CD4-positive, alpha-beta T cell treated with Interferon gamma for 1 hour (primary cell): Measurements from ENCODE around the gene CHAD.

ENCODE experiments used
- DNase-seq: peaks from one replicate; pipeline ENCODE4 v3.0.0-alpha.2; 2020

The CHAD gene

GRCh38 chr17:50468304-50469207 is at the start of gene CHAD:
CHAD (minus strand) TSS chr17:50468880; CDS start chr17:50468813, 67 bp downstream.
- DNase-seq, result no peak

DNA sequence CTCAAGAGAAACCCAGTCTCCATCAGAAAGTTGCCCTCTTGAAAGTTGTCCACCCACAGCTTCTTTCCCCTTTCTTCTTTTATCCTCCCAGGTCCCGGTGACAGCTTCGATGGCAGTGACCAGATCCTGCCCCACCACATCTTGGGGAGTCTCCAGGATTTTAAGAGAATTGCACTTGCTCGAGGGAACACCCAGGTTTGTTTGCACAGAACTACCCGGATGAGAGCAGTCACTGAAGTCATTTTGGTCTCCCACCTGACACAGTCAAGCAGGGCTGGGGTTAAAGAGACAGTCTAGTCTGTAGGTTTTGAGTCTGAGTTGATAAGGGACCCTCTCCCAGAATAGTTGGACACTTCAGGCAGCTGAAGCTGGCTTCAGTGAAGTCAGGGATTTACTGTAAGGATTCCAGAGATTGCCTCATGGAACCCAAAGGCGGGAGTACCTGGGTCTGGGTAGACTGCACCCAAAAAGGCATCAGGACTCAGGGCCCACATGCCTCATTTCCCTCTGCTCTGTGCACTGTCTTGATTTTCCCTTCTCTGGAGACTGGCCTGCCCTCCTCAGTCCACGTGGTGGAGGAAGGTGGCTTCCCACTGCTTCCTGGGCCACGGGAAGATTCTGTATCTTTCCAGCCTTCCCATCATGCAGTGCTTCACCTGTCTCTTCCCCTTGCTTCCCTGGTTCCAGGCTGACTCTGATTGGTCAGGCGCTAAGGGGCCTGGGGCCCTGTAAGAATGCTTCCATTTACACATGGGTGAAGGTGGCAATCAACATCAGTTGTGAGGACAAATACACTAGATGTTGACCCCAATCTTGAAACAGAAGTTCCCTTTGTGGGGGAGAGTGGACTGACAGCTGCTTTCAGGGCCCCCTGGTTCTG is 49.1 kb upstream of the CHAD start:
- no peak for DNase-seq

DNA sequence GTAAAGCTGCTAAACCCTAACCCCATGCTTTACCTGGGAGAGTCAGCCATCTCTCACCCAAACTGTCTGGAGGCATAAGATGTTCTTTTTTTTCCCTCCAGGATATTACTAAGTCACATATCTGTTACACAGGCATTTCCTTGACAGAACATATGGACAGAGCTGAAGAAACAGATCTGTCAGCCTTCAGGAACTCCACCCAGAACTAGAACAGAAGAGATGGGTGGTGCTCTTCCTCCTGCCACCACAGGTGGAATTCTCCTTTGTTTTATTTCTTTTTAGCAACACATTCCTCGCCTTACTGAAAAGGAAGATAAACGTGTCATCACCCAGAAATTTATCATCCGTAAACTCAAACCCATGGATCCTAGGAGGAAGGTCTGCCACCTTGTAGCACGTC is 48.3 kb upstream of the CHAD start:
- DNase-seq, result no peak

DNA sequence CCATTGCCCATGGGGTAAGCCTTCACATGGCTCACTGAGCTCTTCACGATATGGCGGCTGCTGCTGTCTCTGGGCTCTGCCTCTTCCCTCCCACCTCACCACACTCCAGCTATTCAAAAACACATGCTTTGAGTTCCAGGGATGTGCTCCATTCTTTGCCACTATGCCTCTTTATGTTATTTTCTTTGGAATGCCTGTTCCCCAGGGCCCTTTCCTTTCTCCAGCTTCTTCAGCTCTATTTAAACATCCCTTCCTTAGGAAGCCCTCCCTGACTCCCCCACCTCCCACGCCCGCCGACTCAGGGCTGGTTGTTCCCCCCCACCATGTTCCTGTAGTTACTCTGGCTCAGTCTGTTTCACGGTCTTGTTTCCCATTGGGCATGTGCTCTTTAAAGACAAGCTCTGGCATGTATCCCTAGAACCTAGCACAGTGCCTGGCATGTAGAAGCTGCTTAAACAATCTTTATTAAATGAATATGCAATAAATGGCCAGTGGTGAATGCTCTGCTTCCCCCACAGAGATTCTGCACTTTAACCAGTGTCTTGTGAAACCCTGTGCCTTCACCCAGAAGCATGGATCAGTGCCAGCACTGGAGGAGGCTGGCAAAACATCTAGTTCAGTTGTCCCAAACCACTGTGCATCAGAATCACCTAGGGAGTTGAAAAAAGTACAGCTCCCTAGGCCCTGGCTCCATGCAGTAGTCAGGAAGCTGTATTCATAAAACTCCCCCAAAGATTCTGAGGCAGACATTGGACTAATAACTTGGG is 46.4 kb upstream of the CHAD start:
- DNase-seq, result no peak

GRCh38 chr17:50514388-50514787 is 45.7 kb upstream of the CHAD start:
- DNase-seq, result no peak

- DNase-seq, result no peak
Measured at GRCh38 chr17:50513495-50513894, 44.8 kb upstream of the CHAD start.

GRCh38 chr17:50511058-50511457 is 42.4 kb upstream of the CHAD start:
- peak; percentile 32 for DNase-seq

DNA sequence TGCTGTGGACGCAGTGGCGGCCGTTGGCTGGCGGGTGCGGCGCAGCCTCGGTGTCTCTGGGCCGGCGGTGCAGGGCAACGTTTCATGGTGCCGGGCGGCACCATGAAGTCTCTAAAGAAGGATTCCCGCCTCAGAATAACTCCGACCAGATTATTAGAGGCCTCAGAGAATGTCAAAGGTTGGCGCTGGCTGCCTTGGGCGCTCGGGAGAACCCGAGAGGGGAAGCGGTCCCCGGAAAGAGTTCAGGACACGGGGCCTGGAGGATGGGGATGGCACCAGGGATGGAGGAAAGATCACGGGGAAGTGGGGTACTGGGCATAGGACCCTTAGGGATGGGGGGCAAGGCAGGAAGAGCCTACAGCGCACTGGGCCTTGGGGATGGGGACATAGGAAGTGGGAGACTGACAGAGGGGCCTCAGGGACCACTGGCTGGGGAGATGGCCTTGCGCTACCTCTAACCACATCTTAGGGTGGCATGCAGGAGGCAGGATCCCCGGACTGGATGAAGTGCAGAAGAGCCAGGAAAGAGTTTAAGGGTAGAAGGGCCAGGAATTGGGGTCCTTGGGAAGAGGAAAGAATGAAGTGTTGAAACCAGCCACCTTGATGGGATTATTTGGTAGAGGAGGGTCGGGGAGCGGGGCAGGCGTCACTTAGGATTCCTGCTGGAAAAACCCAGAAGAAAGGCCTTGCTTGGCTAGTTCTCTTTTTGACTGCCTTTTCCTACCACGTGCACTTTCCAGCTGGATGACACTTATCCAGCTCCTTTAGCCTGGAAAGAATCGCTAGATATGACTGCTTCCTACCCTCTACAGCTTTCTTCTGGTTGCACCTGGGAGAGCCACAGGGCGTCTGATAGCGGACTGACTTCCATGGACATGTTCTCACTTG is 40.1 kb upstream of the CHAD start:
- DNase-seq, result no peak

DNA sequence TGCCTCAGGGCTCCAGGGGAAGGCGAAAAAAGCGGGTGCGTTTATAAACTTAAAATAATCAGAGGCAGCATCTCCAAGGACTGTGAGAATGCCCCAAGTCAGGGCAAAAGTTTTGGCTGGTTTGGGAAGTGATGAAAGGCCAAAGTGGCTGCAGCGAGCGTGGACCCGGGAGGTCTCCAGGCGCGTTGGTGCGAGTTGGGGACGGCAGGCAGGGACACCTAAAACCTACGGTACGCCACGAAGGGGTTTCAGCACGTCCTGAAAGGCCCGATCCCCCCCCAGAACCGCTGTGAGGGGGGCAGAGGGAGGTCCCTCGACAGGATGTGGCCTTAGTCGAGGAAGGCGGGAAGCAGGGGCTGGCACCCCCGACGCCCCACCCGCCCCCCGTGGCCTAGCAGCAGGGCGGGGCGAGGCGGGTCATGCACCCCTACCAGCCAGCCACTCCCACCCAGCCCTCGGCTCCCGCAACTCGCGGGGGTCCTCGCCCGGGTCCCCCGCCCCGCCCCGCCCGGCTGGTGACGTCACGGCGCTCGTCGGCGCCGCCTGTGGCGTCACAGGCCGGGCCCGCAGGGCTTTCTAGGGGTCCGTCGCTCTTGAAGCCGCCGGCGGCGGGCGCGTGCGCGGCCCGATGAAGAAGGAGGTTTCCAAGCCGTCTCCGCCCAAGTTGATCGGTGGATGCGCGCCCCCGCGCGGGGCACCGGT is 39.3 kb upstream of the CHAD start, which contains the start of gene MYCBPAP:
Gene MYCBPAP, plus strand, starts transcription at position 569 of the 702 bp plus-strand sequence. CDS start 236 bp downstream, outside the sequence.
- peak; percentile 89 for DNase-seq

DNA sequence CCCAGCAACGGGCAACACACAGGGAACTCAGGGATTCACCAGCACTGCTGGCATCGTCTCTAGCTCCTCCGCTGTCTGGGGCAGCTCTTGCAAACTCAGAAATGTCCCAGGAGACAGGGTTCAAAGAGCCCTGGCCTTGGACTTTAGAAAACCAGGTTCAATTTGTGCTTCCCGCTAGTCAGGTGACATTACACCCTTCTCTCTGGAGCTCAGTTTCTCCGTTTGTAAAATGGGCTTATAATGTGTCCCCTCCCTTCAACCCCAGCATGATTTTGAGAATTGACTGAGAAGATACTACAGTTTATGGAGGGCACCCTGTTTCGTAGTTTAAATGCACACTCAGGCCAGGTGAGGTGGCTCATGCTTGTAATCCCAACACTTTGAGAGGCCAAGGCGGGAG is 37.6 kb upstream of the CHAD start:
- DNase-seq, result no peak

DNA sequence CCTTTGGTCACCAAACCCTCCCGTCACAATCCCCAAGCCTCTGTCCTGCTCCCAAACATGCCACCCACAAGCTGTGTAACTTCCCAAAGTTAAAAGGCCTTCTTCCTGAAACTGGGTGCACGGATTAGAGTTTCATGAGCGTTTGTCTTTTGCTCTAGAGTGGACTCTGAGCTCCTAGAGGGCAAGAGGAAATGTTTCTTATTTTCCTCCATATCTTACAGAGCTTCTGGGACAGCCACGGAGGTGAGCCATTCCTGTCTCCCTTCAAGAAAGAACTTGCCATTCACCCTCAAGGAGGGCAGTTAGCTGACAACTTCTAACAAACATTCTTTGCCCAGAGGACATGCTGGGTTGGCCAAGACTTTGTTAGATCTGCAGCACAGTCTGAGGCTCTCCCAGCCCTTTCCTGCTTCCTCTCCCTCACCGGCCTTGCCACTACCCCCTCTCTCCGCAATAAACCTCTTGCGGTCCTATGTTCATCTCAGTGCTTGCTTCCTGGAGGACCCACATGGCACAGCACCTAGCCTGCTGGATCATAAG is 37.0 kb upstream of the CHAD start:
- DNase-seq, result no peak

- DNase-seq, result no peak
Measured at GRCh38 chr17:50502301-50502990, 33.8 kb upstream of the CHAD start.

GRCh38 chr17:50501054-50501453 is 32.4 kb upstream of the CHAD start:
- no peak for DNase-seq

- DNase-seq, result no peak
Measured at GRCh38 chr17:50499721-50500120, 31.0 kb upstream of the CHAD start.

DNA sequence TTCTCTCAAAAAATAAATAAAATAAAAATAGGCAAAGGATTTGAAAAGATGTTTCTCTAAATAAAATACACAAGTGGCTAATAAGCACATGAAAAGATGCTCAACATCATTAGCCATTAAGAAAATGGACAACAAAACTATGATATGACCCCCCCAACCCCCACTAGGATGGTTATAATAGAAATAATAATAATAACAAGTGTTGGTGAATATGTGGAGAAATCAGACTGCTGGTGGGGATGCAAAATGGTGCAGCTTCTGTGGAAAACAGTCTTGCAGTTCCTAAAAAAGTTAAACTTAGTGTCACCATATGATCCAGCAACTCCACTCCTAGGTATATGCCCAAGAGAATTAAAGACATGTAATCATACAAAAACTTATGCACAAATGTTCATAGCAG is 30.6 kb upstream of the CHAD start:
- DNase-seq, result no peak

DNA sequence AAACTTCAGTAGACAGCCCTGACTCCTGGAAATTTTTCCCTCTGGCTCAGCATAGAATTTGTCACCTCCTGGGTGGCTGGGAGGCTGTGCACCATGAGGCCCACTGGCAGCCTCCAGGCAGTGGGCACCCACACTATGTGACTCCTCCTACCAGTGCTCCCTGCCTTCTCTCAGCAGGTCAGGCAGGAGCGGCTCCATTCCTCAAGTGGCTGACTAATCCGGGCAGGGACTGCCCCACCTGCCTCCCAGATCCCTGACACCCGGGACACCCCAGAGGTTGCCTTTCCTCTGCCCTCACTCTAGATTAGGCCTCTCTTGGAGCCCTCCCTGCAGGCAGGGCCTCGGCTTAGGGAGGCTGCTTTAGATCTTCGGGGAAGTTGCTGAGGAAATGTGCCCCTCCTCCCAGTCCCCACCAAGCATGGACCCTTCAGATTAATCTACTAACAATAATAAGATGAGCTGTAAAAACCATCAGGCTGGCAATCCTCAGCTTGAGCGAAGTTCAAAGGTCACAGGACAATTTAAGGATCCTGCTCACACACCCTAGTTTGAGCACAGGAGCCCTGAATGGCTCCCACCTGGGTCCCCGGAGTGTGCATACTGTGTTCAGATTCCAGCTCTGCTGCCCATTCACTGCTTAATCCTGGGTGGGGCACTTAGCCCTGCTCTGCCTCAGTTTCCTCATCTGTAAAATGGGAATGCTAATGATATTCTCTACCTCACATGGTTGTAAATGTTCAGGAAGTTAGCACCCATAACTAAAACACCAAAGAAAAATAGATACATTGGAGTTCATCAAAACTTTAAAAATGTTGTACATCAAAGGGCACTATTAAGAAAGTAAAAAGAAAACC is 29.6 kb upstream of the CHAD start:
- DNase-seq, result no peak

DNA sequence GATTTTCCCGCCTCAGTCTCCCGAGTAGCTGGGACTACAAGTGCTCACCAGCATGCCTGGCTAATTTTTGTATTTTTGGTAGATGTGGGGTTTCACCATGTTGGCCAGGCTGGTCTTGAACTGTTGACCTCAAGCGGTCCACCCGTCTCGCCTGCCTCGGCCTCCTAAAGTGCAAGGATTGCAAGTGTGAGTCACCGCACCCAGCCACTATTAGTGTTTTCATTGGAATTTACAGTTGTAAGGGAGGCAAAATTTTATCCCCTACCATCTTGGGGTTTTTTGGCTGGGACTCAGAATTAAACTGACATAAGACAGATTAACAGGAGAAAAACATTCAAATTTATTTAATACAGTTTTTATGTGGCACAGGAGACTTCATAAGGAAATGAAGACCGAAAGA is 27.2 kb upstream of the CHAD start:
- no peak for DNase-seq

GRCh38 chr17:50495217-50495823 is 26.6 kb upstream of the CHAD start:
- DNase-seq, result no peak

DNA sequence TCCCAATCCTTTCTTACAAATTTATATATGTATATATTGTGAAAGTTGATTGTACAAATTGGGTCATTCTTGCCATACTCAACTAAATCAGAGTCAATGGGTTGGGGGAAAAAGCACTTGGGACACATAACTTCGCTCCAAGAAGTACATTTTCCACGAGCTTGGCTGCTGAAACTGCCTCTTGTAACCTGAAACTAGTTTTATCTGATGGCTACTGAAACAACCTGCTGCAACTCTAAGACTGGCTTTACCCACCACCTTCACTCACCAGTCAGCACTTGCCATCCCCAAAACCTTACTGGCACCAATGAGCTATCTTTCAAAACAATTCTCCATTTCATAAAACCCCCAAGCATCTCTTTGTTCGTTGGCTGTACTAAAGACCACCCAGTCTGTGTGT is 25.1 kb upstream of the CHAD start:
- DNase-seq, result no peak
